ENCODE results near the gene NMT1. TPM values are rescaled to one million over a fixed set of nuclear protein-coding genes. Genes with fewer than 3 reads are reported as not detected.

Gene NMT1
- total RNA-seq (2022; extraction: Qiagen RNA extraction) = 170 to 365 TPM (median 187 TPM) in 5 replicates

GRCh38 chr17:45060797-45061605 lies at the start of gene NMT1:
TSS of gene NMT1 (plus strand) at chr17:45061317. CDS start at chr17:45061330, 13 bp downstream.

GRCh38 chr17:45051060-45051719 lies 9.9 kb upstream of the NMT1 start, which contains the start of gene DCAKD:
TSS of gene DCAKD (minus strand) at chr17:45051632. CDS start at chr17:45034885, 16,747 bp downstream.

DNA sequence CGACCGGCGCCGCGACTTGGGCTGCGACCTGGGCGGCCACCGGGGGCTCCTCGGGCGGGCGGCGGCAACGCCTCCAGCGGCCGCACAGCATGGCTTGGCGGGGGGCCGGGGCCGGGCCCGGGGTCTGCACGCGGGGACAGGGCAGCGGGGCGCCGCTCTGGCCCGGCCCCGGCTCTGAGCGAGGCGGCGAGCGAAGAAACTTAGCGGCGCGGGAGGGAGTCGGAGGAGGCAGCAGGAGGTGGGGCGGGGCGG lies 71.1 kb downstream of the NMT1 start, which contains the start of gene PLCD3:
PLCD3 (minus strand) TSS at position 196 of the 252 bp plus-strand sequence; CDS start at position 91, 105 bp downstream.

DNA sequence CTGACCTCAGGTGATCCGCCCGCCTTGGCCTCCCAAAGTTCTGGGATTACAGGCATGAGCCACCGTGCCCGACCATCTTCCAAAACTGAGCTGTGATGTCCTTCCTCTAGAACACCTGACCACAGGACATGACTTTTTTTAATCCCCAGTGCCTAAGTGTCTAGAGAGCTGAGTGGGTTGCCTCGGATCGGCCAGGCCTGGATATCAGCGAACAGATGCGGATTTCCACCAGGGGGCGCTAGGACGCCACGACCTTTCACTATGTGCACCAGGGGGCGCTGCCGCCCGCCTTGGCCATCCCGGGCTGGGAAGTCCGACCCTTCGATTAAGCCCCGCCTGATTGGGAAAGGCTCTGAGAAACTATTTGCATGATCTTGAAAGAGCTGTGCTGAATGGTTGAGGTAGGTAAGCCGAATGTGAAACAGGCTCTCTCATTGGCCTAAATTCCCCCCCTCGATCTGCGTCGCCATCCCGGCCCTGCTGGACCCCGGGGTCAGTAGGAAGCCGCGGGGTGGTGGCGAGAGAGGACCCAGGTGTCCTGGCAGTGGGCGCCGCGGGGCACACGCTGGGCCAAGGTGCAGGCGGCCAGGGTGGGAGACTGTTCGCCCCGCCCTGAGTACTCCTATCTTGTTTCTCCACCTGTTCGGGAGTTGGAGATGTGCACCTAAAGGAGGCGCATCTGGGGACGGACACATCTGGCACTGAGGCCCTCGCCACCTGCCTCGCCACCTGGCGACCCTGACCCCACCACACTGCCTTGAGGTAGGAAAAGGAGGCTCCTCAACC lies 74.3 kb downstream of the NMT1 start, which contains the start of gene ACBD4:
ACBD4 (plus strand) TSS at position 496 of the 786 bp plus-strand sequence. CDS start 458 bp downstream, outside the sequence.

GRCh38 chr17:45148183-45149036 lies 87.3 kb downstream of the NMT1 start, which contains the start of gene HEXIM1:
TSS of gene HEXIM1 (plus strand) at chr17:45148475. CDS start at chr17:45149191, 716 bp downstream.

Other genes starting within 250 kb of the NMT1 start
- gene GJC1, start 231.0 kb upstream of the NMT1 start, total RNA-seq (2022; extraction: Qiagen RNA extraction) = 23.1 to 34.0 TPM (median 28.6 TPM) in 5 replicates
- gene HIGD1B, start 213.4 kb upstream of the NMT1 start, total RNA-seq (2022; extraction: Qiagen RNA extraction) = not detected in 5 replicates
- gene EFTUD2, start 161.9 kb upstream of the NMT1 start, total RNA-seq (2022; extraction: Qiagen RNA extraction) = 135 to 203 TPM (median 145 TPM) in 5 replicates
- 0.55 to 1.2 TPM (median 0.68 TPM) in 5 replicates for gene GFAP, start 145.8 kb upstream of the NMT1 start, total RNA-seq (2022; extraction: Qiagen RNA extraction)
- 32.9 to 38.1 TPM (median 37.3 TPM) in 5 replicates for gene KIF18B, start 113.5 kb upstream of the NMT1 start, total RNA-seq (2022; extraction: Qiagen RNA extraction)
- 15.2 to 32.8 TPM (median 28.1 TPM) in 5 replicates for gene C1QL1, start 93.0 kb upstream of the NMT1 start, total RNA-seq (2022; extraction: Qiagen RNA extraction)
- gene DCAKD, start 9.7 kb upstream of the NMT1 start, total RNA-seq (2022; extraction: Qiagen RNA extraction) = 15.9 to 19.3 TPM (median 18.0 TPM) in 5 replicates
- 150 to 181 TPM (median 175 TPM) in 5 replicates for gene PLCD3, start 71.2 kb downstream of the NMT1 start, total RNA-seq (2022; extraction: Qiagen RNA extraction)
- 6.3 to 7.7 TPM (median 6.5 TPM) in 5 replicates for gene ACBD4, start 74.4 kb downstream of the NMT1 start, total RNA-seq (2022; extraction: Qiagen RNA extraction)
- gene HEXIM1, start 87.2 kb downstream of the NMT1 start, total RNA-seq (2022; extraction: Qiagen RNA extraction) = 39.5 to 51.7 TPM (median 44.6 TPM) in 5 replicates
- 13.7 to 19.3 TPM (median 15.3 TPM) in 5 replicates for gene HEXIM2, start 100.6 kb downstream of the NMT1 start, total RNA-seq (2022; extraction: Qiagen RNA extraction)
- 33.0 to 34.4 TPM (median 33.5 TPM) in 5 replicates for gene FMNL1, start 160.6 kb downstream of the NMT1 start, total RNA-seq (2022; extraction: Qiagen RNA extraction)
- gene SPATA32, start 200.8 kb downstream of the NMT1 start, total RNA-seq (2022; extraction: Qiagen RNA extraction) = 0.07 to 0.18 TPM (median 0.14 TPM) in 4 of 5 replicates, not detected in the other

Data from A549 treated with Hydrocortisone at 1 μM for 4 hours (cell line).